ENCODE results near the gene MYO1E.

MYO1E gene

GRCh38 chr15:59221511-59222505, 150.9 kb downstream of the MYO1E start:
- no peak for DNase-seq

- no peak for DNase-seq
These were observed 154.0 kb downstream of the MYO1E start for GRCh38 chr15:59218710-59219109.

- no peak for DNase-seq
These were observed 154.7 kb downstream of the MYO1E start for GRCh38 chr15:59217876-59218498.

- DNase-seq = no peak
These were observed 155.8 kb downstream of the MYO1E start for GRCh38 chr15:59216911-59217310.

GRCh38 chr15:59210186-59210585, 162.5 kb downstream of the MYO1E start:
- DNase-seq = no peak

- DNase-seq = no peak
These were observed 163.9 kb downstream of the MYO1E start for GRCh38 chr15:59208613-59209249.

- DNase-seq = no peak
These were observed 166.0 kb downstream of the MYO1E start, which contains the start of gene LDHAL6B for GRCh38 chr15:59206623-59207183. LDHAL6B (plus strand) TSS chr15:59206843; CDS start chr15:59206941, 98 bp downstream.

- no peak for DNase-seq
These were observed 166.6 kb downstream of the MYO1E start for GRCh38 chr15:59205839-59206622.

GRCh38 chr15:59203657-59204056, 169.0 kb downstream of the MYO1E start:
- DNase-seq = no peak

GRCh38 chr15:59203008-59203407, 169.7 kb downstream of the MYO1E start:
- no peak for DNase-seq

- no peak for DNase-seq
These were observed 172.1 kb downstream of the MYO1E start for GRCh38 chr15:59200560-59200959.

- DNase-seq = no peak
These were observed 172.8 kb downstream of the MYO1E start for GRCh38 chr15:59199626-59200465.

- no peak for DNase-seq
These were observed 175.2 kb downstream of the MYO1E start for GRCh38 chr15:59197454-59197853.

- no peak for DNase-seq
These were observed 176.3 kb downstream of the MYO1E start for GRCh38 chr15:59196416-59196815.

GRCh38 chr15:59194639-59195325, 177.9 kb downstream of the MYO1E start:
- DNase-seq = no peak

- DNase-seq = no peak
These were observed 180.8 kb downstream of the MYO1E start for GRCh38 chr15:59191855-59192237.

- no peak for DNase-seq
These were observed 182.4 kb downstream of the MYO1E start for GRCh38 chr15:59190291-59190690.

GRCh38 chr15:59189241-59189640, 183.4 kb downstream of the MYO1E start:
- DNase-seq = no peak

- DNase-seq = no peak
These were observed 186.2 kb downstream of the MYO1E start for GRCh38 chr15:59186501-59186900.

- DNase-seq = no peak
These were observed 186.9 kb downstream of the MYO1E start for GRCh38 chr15:59185725-59186124.

Measured in activated CD4-positive, alpha-beta T cell treated with anti-CD3 and anti-CD28 coated beads, Interleukin-2, amount 50 U/mL, for 16 hours (primary cell).